ENCODE measurements around the gene CRK.
"Not testable (repeated sequence)": the region's sequence is repeated elsewhere in the genome, so short reads cannot be mapped to it uniquely, and the experiment has no call there.

The CRK gene

DNA sequence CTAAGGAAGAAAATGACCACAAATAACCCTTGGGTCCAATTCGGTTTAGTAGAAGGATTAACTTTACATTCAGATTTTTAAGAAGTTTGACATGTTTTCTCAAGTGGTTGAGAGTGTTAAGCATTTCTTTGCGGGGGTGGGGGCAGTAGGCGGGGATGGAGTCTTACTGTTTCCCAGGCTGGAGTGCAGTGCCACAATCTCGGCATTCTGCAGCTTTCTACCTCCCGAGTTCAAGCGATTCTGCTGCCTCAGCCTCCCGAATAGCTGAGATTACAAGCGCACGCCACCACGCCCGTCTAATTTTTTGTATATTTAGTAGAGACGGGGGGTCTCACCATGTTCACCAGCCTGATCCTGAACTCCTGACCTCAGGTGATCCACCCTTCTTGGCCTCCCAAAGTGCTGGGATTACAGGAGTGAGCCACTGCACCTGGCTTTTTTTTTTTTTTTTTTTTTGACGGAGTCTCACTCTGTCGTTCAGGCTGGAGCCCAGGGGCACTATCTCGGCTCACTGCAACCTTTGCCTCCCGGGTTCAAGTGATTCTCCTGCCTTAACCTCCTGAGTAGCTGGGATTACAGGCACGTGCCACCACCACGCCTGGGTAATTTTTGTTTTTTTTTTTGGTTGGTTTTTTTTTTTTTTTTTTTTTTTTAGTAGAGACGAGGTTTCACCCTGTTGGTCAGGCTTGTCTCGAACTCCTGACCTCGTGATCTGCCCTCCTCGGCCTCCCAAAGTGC is 68.4 kb downstream of the CRK start:
- peak; percentile 46 for DNase-seq (ENCODE audit: low read depth, low spot score)

DNA sequence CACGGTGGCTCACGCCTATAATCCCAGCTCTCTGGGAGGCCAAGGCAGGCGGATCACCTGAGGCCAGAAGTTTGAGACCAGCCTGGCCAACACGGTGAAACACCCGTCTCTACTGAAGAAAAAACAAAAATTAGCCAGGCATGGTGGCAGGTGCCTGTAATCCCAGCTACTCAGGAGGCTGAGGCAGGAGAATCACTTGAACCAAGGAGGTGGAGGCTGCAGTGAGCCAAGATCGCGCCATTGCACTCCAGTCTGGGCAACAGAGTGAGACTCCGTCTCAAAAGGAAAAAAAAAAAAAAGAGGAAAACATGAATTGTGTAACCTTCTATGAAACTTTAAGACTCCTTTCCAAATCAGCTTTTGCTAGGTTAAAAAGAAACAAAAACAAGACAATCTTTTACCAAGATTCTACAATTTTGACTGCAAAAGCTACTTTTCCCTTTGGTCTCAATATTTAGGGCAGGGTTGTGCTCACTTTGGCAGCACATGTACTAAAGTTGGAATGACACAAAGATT is 69.3 kb downstream of the CRK start:
- not testable (repeated sequence) for DNase-seq (ENCODE audit: low read depth, low spot score)

DNA sequence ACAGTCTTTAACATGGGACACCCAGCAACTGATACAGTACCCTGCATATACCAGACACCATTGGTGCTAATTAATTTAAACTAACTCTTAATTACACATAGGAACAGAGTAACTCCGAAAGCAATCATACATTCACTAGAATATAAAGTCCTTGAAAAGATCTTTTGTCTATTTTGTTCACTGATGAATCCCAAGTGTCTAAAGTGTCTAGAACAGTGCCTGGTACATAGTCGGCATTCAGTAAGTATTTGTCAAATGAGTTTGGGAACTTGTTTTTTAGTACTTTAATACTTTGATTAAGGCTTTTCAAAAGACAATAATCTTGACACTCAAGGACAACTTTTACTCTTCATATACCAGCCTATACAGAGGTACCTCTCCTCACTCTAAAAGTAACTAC is 69.8 kb downstream of the CRK start:
- no peak for DNase-seq (ENCODE audit: low read depth, low spot score)

DNA sequence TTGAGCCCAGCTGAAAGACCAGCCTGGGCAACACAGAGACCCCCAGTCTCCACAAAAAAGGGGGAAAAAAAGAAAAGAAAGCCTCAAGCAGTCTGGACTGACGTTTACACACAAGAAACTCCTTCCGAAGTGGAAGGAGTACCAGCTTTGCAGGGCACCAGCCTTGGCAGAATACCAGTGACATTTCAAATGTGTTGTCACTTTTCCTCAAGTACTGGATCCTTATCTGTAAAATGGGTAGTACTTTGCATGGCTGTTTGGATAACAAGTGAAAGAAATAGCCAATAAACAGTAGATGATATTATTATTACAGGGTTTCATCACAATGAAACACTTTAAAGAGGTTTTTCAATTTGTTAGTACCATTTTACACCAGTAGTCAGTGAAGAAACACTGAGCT is 70.2 kb downstream of the CRK start:
- DNase-seq (ENCODE audit: low read depth, low spot score): no peak

DNA sequence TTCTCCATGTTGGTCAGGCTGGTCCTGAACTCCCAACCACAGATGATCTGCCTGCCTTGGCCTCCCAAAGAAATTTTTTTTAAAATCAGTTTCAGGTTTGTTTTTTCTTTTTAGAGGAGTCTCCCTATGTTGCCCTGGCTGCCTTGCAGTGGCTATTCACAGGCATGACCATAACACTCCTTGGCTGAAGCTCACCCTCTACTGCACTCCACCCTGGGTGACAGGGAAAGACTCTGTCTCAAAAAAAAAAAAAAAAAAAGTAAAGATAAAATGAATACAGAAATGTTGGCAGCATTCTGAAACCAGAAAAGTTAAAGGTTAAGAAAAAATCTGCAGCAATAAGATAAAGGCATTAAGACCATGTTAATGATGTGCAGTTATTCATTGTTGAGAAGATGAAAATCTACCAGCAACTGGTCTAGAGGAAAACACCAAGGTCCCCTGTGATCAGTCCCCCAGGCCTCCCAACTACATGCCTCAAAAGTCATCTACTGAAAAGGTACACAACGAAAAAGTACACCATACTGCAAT is 71.1 kb downstream of the CRK start:
- no peak for DNase-seq (ENCODE audit: low read depth, low spot score)

DNA sequence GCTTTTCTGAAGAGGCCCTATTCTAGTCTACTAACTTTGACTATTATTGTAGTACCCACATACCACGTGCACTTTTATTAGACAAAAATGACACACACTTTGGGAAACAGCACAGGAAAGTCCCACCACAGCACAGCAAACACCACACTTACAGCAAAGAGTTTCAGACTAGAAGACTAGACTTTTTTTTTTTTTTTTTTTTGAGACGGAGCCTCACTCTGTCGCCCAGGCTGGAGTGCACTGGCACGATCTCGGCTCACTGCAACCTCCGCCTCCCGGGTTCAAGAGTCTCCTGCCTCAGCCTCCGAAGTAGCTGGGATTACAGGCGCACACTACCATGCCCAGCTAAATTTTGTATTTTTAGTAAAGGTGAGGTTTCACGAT is 76.1 kb downstream of the CRK start:
- DNase-seq (ENCODE audit: low read depth, low spot score): no peak

DNA sequence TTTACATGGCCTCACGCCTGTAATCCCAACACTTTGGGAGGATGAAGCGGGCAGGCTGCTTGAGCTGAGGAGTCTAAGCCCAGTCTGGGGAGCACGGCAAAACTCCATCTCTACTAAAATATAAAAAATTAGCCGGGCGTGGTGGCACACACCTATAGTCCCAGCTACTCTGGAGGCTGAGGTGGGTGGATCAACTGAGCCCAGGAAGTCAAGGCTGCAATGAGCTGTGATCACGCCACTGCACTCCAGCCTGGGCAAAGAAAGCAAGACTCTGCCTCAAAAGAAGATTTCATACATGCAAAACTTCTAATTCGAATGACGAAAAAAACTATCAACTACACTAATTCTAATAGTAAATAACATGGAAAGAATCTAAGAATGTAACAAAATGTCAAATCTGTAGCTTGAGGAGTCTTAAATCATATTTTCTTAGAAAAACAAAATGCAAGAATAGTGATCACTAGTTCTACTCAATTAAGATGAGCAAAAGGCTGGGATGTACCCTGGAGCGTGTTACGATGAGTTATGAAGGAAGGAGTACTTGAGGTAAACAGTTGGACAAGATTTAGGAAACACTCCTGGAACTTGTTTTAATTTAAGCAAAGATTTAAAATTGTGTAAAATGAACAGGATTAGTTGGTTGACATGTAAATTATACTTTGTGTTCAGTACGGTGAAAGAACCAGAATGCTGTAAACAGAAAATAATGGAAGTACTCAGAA is 76.7 kb downstream of the CRK start:
- DNase-seq (ENCODE audit: low read depth, low spot score): no peak

DNA sequence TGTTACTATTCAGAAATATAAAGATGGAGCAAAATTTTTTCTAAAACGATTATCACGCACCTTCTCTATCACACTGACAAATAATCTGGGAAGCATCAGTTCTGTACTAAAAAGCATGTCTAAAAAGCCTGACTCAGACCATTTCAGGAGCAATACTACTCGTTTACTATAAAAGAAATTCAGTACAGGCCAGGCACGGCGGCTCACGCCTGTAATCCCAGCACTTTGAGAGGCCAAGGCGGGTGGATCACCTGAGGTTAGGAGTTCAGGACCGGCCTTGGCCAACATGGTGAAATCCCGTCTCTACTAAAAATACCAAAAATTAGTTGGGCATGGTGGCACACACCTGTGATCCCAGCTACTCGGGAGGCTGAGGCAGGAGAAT is 77.6 kb downstream of the CRK start:
- DNase-seq (ENCODE audit: low read depth, low spot score): not testable (repeated sequence)

DNA sequence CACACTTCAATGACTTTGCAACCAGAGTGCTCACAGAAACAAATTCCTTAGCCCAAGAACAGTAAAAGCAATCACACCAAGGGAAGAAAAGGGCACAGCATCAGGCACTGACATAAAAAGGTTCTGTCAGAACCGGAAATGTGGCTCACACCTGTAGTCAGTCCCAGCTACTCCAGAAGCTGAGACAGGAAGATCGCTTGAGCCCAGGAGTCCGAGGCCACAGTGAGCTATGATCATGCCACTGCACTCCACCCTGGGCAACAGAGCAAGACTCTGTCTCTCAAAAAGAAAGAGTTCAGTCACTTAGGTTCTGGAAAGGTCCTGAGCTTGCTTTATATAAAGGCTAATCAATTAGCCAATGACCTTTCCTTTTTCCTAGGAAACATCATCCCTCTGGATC is 78.7 kb downstream of the CRK start:
- no peak for DNase-seq (ENCODE audit: low read depth, low spot score)

DNA sequence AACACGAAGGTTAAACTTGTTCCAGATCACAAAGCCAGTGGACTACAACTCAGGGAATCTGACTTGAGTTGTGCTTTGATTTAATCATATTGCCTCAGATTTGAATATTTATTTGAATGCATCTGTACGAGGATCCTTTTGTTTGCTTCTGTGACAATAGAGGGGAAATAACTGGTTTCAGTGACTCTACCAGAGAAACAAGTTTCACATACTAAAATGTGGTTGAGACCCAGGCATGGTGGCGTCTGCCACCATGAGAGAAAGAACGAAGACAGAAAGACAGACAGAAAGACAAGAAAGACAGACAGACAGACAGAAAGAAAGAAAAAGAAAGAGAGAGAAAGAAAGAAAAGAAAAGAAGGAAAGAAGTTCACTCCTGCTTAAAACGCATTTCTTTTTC is 80.0 kb downstream of the CRK start:
- DNase-seq (ENCODE audit: low read depth, low spot score): no peak

DNA sequence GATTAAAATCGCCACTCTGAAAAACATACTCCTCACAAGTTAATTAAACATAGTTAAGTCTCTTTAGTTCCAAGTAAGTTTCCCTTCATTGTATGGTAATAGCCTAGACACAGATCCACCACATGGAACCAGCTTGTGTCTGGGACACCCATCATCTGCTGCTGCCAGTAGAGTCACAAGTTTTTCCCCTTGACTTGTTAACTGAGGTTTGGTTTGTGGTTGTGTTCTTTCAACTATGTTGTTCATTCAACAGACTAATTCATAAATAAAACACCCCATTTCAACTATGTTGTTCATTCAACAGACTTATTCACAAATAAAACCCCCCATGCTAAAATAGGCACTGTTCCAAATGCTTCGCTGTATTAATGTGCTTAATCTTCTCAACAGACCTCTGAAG is 80.4 kb downstream of the CRK start:
- no peak for DNase-seq (ENCODE audit: low read depth, low spot score)

DNA sequence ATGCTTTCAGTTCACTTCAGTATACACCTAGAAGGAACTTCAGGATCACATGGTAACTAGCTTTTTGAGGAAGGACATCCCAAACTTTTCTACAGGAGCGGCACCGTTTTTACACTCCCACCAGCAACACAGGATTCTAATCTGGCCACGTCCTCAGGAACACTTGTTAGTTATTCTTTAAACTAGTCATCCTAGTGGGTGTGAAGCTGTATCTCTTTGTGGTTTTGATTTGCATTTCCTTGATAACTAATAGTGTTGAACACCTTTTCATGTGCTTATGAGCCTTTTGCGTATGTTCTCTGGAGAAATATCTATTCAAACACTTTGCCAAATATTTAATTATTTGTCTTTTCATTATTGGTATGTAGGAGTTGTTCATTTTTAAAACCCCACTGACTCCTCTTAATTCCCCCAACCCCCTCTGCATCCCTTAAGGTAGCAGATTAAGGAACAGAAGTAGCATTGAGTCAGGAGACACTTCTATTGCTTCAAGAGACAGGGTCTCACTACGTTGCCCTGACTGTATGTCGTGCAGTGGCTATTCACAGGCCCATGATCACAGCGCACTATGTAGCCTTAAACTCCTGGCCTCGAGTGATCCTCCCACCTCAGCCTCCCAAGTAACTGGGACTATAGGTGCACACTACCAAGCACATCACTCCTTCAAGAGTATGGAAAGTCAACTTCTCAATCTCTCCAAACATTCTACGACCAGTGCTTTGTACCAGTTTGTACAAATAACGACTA is 81.4 kb downstream of the CRK start:
- DNase-seq (ENCODE audit: low read depth, low spot score): no peak

DNA sequence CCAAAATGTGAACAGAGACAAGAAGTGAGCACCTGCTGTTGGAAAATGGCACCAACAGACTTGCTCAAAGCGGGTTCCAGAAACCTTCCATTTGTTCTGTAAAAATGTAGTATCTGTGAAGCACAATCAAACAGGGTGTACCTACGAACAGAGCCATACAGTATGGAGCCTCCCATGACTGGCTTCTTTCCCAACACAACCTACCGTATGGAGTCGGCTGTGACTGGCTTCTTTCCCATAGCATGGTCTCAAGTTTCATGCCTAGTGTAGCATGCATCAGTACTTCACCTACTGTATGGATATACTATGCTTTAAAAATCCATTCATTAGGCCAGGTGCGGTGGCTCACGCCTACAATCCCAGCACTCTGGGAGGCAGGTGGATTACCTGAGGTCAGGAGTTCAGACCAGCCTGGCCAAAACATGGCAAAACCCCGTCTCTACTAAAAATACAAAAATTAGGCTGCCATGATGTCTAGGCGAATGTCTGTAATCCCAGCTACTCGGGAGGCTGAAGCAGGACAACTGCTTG is 82.3 kb downstream of the CRK start:
- DNase-seq (ENCODE audit: low read depth, low spot score): no peak

DNA sequence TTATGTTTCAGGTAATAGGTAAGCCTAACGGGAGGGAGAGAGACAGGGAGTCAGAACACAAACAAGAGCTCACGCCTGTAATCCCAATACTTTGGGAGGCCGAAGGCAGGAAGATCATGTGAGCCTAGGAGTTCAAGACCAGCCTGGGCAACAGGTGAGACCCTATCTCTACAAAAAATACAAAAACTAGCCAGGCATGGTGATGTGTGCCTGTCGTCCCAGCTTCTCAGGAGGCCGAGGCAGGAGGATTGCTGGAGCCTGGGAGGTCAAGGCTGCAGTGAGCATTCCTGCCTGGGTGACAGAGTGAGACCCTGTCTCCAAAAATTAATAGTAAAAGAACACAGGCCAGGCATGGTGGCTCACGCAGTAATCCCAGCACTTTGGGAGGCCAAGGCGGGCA is 83.4 kb downstream of the CRK start:
- no peak for DNase-seq (ENCODE audit: low read depth, low spot score)

DNA sequence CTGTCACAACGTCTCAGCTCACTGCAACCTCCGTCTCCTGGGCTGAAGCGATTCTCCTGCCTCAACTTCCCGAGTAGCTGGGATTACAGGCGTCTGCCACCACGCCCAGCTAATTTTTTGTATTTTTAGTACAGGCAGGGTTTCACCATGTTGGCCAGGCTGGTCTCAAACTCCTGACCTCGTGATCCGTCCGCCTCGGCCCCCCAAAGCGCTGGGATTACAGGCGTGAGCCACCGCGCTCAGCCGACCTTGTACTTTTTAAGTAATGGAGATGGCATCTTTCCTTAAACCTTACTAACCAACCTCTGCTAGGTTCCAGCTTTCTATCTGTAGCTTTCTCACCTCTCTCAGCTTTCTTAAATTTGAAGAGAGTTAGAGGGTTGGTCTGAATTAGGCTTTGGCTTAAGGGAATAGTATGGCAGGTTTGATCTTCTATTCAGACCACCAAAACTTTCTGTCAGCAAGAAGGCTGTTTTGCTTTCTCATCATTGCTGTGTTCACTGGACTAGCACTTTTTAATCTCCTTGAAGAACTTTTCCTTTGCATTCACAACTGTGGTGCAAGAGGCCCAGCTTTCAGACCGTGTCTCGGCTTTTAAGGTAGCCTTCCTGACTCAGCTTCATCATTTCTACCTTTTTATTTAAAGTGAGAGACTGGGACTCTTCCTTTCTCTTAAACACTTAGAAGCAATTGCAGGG is 84.0 kb downstream of the CRK start:
- no peak for DNase-seq (ENCODE audit: low read depth, low spot score)

Data from ELF-1 (cell line).